Esophagus squamous epithelium (tissue), 5 donors: ENCODE measurements around the gene IFNL1. TPM values are rescaled to one million over a fixed set of nuclear protein-coding genes. Genes with fewer than 3 reads are reported as not detected.

Experiments
- DNase-seq: peaks from one replicate; lab custom pipeline; 2025; lab: John Stamatoyannopoulos, UW
- H3K27ac ChIP-seq, 4 donors: fragments of 200-600 bp; sonication (generic); one replicate each; pipeline ENCODE4 v1.5.1; 2016 to 2019; ENCODE audit warnings: mild to moderate bottlenecking in 1 of 4
- H3K27me3 ChIP-seq, 4 donors: fragments of 200-600 bp; sonication (generic); 1 replicate in 3 of 4; 2 replicates in 1 of 4; pipeline versions ENCODE4 v1.5.1 to v1.6.0; 2017 to 2021; ENCODE audit warnings: antibody characterized with exemption in 1 of 4
- H3K36me3 ChIP-seq, 3 donors: fragments of 200-600 bp; sonication (generic); one replicate each; pipeline ENCODE4 v1.5.1; 2016 to 2019
- H3K4me1 ChIP-seq, 3 donors: fragments of 200-600 bp; sonication (generic); one replicate each; pipeline ENCODE4 v1.5.1; 2017 to 2019
- H3K4me3 ChIP-seq, 4 donors: fragments of 200-600 bp; sonication (generic); 1 replicate in 3 of 4; 2 replicates in 1 of 4; pipeline ENCODE4 v1.5.1; 2016 to 2019; ENCODE audit warnings: mild to moderate bottlenecking in 2 of 4, moderate library complexity in 1 of 4
- H3K9me3 ChIP-seq, 3 donors: fragments of 200-600 bp; sonication (generic); one replicate each; pipeline ENCODE4 v1.5.1; 2016 to 2019
- POLR2A ChIP-seq, 4 donors: fragments of 450-650 bp; IDR thresholded peaks; one replicate each; pipeline ENCODE4 v1.6.1; 2017; ENCODE audit warnings: antibody characterized with exemption in 4 of 4, mild to moderate bottlenecking in 4 of 4, moderate library complexity in 3 of 4
- WGBS, 2 donors: methylation state at CpG; one replicate each; pipeline ENCODE4 v1.1.5; 2018; 5-methylcytosine and 5-hydroxymethylcytosine counted together
- intact Hi-C: fragments of 100-400 bp; cut with DNase I; formaldehyde crosslinking; loops from one replicate; pipeline ENCODE4 v1.15.0; 2022
- total RNA-seq, 4 donors: library from RNA; depleted of rRNA; stranded (reverse); fragments of >200 nt; gene quantifications; one replicate each; pipeline ENCODE4 v1.1.0, GENCODE V29; 2016
- TF ChIP-seq, protein P1 (sequence below), 6 experiments: fragments of 450-650 bp in 4 of 6; fragments of 200-600 bp in 2 of 6; sonication (generic) in 2 of 6; IDR thresholded peaks; one replicate each; pipeline ENCODE4 v1.5.1; 2016 to 2019; ENCODE audit warnings: antibody characterized with exemption in 6 of 6, mild to moderate bottlenecking in 4 of 6, moderate library complexity in 4 of 6
- donor health status: DM: yes; HTN: yes; CAD: no.

IFNL1 gene
- total RNA-seq, 4 donors from 2014 or later: not detected

GRCh38 chr19:39310558-39311311 lies 14.5 kb downstream of the IFNL1 start:
- no peak for DNase-seq
- Histone ChIP-seq H3K36me3 (peaks cover 0 to 22% (median 0%) of the 10 kb centered on the region in 3 donors), H3K4me3 (no peak overlapping the region), H3K4me1 (peaks cover 8 to 17% (median 8%) of the 10 kb centered on the region in 3 donors), H3K27me3 (peaks cover 0 to 35% (median 7%) of the 10 kb centered on the region in 4 donors), H3K27ac (no peak overlapping the region), H3K9me3 (no peaks in the 10 kb centered on the region)
- 81 to 86% methylated on average over 7 to 8 of the region's 11 CpGs for WGBS, 2 donors
- TF ChIP-seq, protein P1, sequence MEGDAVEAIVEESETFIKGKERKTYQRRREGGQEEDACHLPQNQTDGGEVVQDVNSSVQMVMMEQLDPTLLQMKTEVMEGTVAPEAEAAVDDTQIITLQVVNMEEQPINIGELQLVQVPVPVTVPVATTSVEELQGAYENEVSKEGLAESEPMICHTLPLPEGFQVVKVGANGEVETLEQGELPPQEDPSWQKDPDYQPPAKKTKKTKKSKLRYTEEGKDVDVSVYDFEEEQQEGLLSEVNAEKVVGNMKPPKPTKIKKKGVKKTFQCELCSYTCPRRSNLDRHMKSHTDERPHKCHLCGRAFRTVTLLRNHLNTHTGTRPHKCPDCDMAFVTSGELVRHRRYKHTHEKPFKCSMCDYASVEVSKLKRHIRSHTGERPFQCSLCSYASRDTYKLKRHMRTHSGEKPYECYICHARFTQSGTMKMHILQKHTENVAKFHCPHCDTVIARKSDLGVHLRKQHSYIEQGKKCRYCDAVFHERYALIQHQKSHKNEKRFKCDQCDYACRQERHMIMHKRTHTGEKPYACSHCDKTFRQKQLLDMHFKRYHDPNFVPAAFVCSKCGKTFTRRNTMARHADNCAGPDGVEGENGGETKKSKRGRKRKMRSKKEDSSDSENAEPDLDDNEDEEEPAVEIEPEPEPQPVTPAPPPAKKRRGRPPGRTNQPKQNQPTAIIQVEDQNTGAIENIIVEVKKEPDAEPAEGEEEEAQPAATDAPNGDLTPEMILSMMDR (IDR thresholded peaks at IDR 0.05): no peak
- no peak for TF ChIP-seq POLR2A (IDR thresholded peaks at IDR 0.05)
- intact Hi-C loops: no loop called here

DNA sequence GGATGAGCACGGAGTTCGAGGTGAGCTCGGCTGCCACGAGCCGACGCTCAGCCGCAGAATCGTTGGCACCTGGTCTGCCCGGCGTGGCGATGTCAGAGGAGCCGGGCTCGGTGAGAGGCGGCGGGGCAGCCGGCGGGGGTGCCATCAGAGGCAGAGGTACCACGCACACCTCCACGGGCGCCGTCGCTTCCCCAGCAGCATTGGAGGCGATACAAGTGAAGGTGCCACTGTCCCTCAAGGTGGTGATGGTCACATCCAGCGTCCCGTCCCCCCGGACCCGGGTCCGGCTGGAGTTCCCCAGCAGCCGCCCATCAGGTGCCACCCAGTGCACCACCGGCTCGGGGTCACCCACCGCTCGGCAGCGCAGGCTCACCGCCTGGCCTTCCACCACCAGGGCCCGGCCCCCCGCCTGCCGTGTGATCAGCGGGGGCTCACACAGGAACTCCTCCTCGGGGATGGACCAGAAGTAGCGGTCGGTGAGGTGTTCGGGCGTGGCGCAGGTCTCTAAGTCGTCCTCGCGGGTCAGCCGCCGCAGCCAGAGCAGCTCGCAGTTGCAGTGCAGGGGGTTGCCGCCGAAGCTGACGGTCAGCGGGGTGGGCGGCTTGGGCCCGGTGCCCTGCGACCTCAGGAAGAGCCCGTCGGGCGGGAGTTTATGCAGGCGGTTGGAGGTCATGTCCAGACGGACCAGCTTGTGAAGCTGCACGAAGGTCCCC lies 18.0 kb downstream of the IFNL1 start:
- H3K36me3 ChIP-seq: peaks cover 0 to 22% (median 0%) of the 10 kb centered on the region in 3 donors
- H3K27ac ChIP-seq: no peak overlapping the region
- H3K4me3 ChIP-seq: no peak overlapping the region
- H3K27me3 ChIP-seq: peaks cover 0 to under 1% (median 0%) of the 10 kb centered on the region in 4 donors
- TF ChIP-seq POLR2A (IDR thresholded peaks at IDR 0.05): no peak
- TF ChIP-seq, protein P1 (IDR thresholded peaks at IDR 0.05): no peak
- H3K4me1 ChIP-seq: no peaks in the 10 kb centered on the region
- intact Hi-C loops: no loop called here
- WGBS, 2 donors: 97% methylated on average over 21 to 22 of the region's 64 CpGs
- no peak for DNase-seq
- no peaks in the 10 kb centered on the region for H3K9me3 ChIP-seq

GRCh38 chr19:39315933-39316332 lies 19.7 kb downstream of the IFNL1 start:
- Histone ChIP-seq H3K9me3 (no peaks in the 10 kb centered on the region), H3K36me3 (peaks cover 0 to 22% (median 0%) of the 10 kb centered on the region in 3 donors), H3K27ac (no peak overlapping the region), H3K4me1 (peaks cover 4 to 13% (median 8%) of the 10 kb centered on the region in 3 donors), H3K4me3 (no peak overlapping the region), H3K27me3 (peaks cover 0 to 3% (median 0%) of the 10 kb centered on the region in 4 donors)
- no peak for DNase-seq
- intact Hi-C loops: no loop called here
- TF ChIP-seq, protein P1 (IDR thresholded peaks at IDR 0.05): no peak
- TF ChIP-seq POLR2A (IDR thresholded peaks at IDR 0.05): no peak
- WGBS, 2 donors: 86 to 90% methylated on average over 1 of the region's 1 CpG

- intact Hi-C loops: no loop called here
- WGBS, 2 donors: 73 to 80% methylated on average over 7 to 12 of the region's 12 CpGs
- peaks cover 0 to 22% (median 0%) of the 10 kb centered on the region in 3 donors for H3K36me3 ChIP-seq
- H3K4me1 ChIP-seq: peaks cover 4 to 16% (median 8%) of the 10 kb centered on the region in 3 donors
- no peaks in the 10 kb centered on the region for H3K9me3 ChIP-seq
- DNase-seq: no peak
- peaks cover 0 to 3% (median 0%) of the 10 kb centered on the region in 4 donors for H3K27me3 ChIP-seq
- TF ChIP-seq, protein P1 (IDR thresholded peaks at IDR 0.05): no peak
- no peak for TF ChIP-seq POLR2A (IDR thresholded peaks at IDR 0.05)
- no peak overlapping the region for H3K27ac ChIP-seq
- H3K4me3 ChIP-seq: no peak overlapping the region
Observed at GRCh38 chr19:39316627-39317321, 20.6 kb downstream of the IFNL1 start.
